ENCODE data around the gene THAP7. TPM values are rescaled to one million over a fixed set of nuclear protein-coding genes. Genes with fewer than 3 reads are reported as not detected.

The THAP7 gene
- total and polyA plus RNA-seq, 9 of the 15 experiments (the other 6 are each of a cell fraction or from before 2014, with no cell fraction given) = 7.9 to 263 (median 84.1) TPM

DNA sequence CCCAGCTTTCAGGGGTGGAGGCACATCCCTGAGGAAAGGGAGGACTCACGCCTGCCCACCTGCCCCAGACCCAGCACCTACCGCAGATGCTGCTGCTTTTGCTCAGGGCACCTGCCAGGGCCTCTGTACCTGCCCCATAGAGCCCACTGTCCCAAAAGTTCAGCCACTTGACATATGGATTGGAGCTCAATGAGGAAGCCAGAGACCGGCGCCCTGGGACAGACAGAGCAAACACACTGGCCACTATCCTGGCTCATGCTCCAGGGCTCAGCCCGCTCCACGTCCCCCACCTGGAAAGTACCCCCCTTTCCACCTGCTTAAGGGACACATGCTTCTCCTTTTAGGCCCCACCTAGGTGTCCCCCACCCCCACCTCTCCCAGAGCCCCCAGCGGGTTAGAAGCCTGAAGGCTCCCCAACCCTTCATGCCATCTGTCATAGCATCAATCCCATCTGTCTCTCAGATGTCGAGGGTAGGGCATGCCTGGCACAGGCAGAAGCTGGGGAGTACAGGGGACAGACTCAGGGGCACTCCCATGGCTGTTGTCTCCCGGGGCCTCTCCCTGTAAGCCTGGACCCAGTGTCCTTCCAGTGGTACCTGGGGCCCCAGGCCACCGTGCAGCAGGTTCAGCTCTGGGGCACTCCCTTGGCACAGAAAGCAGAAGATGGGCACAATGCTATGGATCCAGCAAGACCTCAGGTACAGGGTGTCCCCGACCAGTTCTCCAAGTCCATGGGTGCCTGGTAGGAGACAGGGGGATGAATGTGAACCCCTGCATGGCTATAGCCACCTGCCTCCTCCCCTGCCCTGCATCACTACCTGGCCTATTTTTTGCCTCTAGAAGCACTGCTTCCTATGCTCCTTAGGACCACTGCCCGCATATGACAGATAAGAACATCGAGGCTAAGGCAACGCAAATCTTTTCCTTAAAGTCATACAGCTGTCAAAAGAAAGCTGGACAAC is 10.8 kb upstream of the THAP7 start:
- ChIA-PET CTCF (ENCODE audit: low intra/inter-chr PET ratio) (interaction anchor here (1.2 kb wide), 1 partner anchor 11 kb away, joined by 3 read pairs; the partner anchor contains the start of gene THAP7), POLR2A (interaction anchor here (0.5 to 13.9 kb wide), 8 partner anchors 9 to 177 kb away, joined by 3 to 333 read pairs (median 4); partner anchors contain the start of genes SLC7A4 and THAP7)
- Histone ChIP-seq H2AFZ (ENCODE audit: low read depth, low read length) (no peak overlapping the region), H3K9me1 (ENCODE audit: control insufficient read depth, insufficient read depth, low read length) (peaks cover 7% of the 10 kb centered on the region), H3K4me3 (peak overlapping the region; percentile 44; the same call in 1 of the 2 replicates), H3K27ac (ENCODE audit: extremely low read depth, low read depth, low read length) (no peak overlapping the region), H3K79me2 (ENCODE audit: control insufficient read depth, insufficient read depth, low read length) (peaks cover 16% of the 10 kb centered on the region; the same call in 2 of the 3 replicates), H3K4me1 (replicated peaks in 1 of 2; ENCODE audit: control insufficient read depth in 2 of 2, insufficient read depth in 2 of 2, low read length in 2 of 2) (peaks cover 26 to 46% of the 10 kb centered on the region in 2 experiments), H3K9me3 (replicated peaks; ENCODE audit: control insufficient read depth, insufficient read depth, low read depth, low read length) (no peaks in the 10 kb centered on the region), H3K36me3 (ENCODE audit: control insufficient read depth, insufficient read depth, low read length) (peaks cover 5% of the 10 kb centered on the region; the same call in 1 of the 3 replicates), H3K4me2 (ENCODE audit: insufficient read depth, low read length) (peak overlapping the region; percentile 87; the same call in 1 of the 2 replicates), H3K27me3 (ENCODE audit: control insufficient read depth in 2 of 2, insufficient read depth in 2 of 2, low read length in 2 of 2) (no peaks in the 10 kb centered on the region), H4K20me1 (replicated peaks; ENCODE audit: control insufficient read depth, insufficient read depth, low read length) (peaks cover 12% of the 10 kb centered on the region), H3K9ac (ENCODE audit: insufficient read depth in 1 of 2, low read depth in 2 of 2, low read length in 2 of 2) (peak overlapping the region in 1 of 2 experiments; percentile 61; a peak in 2 of 4 replicates)
- in situ Hi-C loops (cut with MboI) = no loop called here
- FAIRE-seq (no peak), ATAC-seq (no peak), DNase-seq (ENCODE audit: extremely low read depth in 1 of 4, low spot score in 3 of 4) (no peak)
- 48% methylated on average over 14 of the region's 14 CpGs for WGBS (ENCODE audit: insufficient coverage, low coverage, missing lambda C conversion rate)
- intact Hi-C loops (cut with micrococcal nuclease) = loop anchor here (1.0 to 5.0 kb wide), 2 partner anchors 10 to 35 kb away; partner anchors contain the start of genes LRRC74B and THAP7
- BruUV-seq (replicated peaks) = no TSS peak
- TF ChIP-seq JUNB (CRISPR knock-in tag; conservative IDR thresholded peaks at IDR 0.05) (no peak), L3MBTL2 (IDR thresholded peaks at IDR 0.05) (no peak), OTX1 (CRISPR knock-in tag; IDR thresholded peaks at IDR 0.05) (0 out of 2 replicates have a peak, but pooled peaks have one; percentile 60), ZFP91 (CRISPR knock-in tag; IDR thresholded peaks at IDR 0.05) (no peak), HOXB6 (CRISPR knock-in tag; IDR thresholded peaks at IDR 0.05; ENCODE audit: borderline replicate concordance) (no peak), HNRNPL (IDR thresholded peaks at IDR 0.05; ENCODE audit: low read depth, low read length) (0 out of 2 replicates have a peak, but pooled peaks have one; percentile 18)
- TF ChIP-seq, protein P1, sequence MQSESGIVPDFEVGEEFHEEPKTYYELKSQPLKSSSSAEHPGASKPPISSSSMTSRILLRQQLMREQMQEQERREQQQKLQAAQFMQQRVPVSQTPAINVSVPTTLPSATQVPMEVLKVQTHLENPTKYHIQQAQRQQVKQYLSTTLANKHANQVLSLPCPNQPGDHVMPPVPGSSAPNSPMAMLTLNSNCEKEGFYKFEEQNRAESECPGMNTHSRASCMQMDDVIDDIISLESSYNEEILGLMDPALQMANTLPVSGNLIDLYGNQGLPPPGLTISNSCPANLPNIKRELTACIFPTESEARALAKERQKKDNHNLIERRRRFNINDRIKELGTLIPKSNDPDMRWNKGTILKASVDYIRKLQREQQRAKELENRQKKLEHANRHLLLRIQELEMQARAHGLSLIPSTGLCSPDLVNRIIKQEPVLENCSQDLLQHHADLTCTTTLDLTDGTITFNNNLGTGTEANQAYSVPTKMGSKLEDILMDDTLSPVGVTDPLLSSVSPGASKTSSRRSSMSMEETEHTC (IDR thresholded peaks at IDR 0.05) = no peak
- TF ChIP-seq, protein P2, sequence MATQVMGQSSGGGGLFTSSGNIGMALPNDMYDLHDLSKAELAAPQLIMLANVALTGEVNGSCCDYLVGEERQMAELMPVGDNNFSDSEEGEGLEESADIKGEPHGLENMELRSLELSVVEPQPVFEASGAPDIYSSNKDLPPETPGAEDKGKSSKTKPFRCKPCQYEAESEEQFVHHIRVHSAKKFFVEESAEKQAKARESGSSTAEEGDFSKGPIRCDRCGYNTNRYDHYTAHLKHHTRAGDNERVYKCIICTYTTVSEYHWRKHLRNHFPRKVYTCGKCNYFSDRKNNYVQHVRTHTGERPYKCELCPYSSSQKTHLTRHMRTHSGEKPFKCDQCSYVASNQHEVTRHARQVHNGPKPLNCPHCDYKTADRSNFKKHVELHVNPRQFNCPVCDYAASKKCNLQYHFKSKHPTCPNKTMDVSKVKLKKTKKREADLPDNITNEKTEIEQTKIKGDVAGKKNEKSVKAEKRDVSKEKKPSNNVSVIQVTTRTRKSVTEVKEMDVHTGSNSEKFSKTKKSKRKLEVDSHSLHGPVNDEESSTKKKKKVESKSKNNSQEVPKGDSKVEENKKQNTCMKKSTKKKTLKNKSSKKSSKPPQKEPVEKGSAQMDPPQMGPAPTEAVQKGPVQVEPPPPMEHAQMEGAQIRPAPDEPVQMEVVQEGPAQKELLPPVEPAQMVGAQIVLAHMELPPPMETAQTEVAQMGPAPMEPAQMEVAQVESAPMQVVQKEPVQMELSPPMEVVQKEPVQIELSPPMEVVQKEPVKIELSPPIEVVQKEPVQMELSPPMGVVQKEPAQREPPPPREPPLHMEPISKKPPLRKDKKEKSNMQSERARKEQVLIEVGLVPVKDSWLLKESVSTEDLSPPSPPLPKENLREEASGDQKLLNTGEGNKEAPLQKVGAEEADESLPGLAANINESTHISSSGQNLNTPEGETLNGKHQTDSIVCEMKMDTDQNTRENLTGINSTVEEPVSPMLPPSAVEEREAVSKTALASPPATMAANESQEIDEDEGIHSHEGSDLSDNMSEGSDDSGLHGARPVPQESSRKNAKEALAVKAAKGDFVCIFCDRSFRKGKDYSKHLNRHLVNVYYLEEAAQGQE (IDR thresholded peaks at IDR 0.05; ENCODE audit: borderline replicate concordance) = no peak
- TF ChIP-seq, protein P2 (CRISPR knock-in tag; IDR thresholded peaks at IDR 0.05; ENCODE audit: low read depth) = 0 out of 2 replicates have a peak, but pooled peaks have one; percentile 25
